K562 (cell line): ENCODE data around the gene GPR33. TPM values are rescaled to one million over a fixed set of nuclear protein-coding genes. Genes with fewer than 3 reads are reported as not detected.

Experiments used
- ATAC-seq: fragments of 200-7000 bp; cut with Tn5 transposase; 3 replicates; pipeline ENCODE4 v1.9.1; 2020; ENCODE audit warnings: moderate library complexity
- BruUV-seq: library from RNA; stranded (reverse); fragments of 400-500 nt; replicated peaks from 2 replicates; lab custom pipeline; 2021; lab: Mats Ljungman, UMichigan
- CTCF ChIA-PET: fragments of 300-600 bp; formaldehyde crosslinking; extraction: SDS; loops from one replicate; lab custom pipeline; 2021; ENCODE audit warnings: low intra/inter-chr PET ratio; lab: Yijun Ruan, JAX
- POLR2A ChIA-PET: fragments of 300-600, 350-650 bp; sonication (Branson Sonifier 250); formaldehyde crosslinking; extraction: SDS; loops from one replicate; lab custom pipeline; 2021; ENCODE audit warnings: antibody characterized with exemption, inconsistent platforms; lab: Yijun Ruan, JAX
- DNase-seq, 4 experiments: peaks; one replicate each; pipeline versions ENCODE4 v3.0.0 to v3.0.0-alpha.2; 2011 to 2018; ENCODE audit warnings: low spot score in 3 of 4, mixed read lengths in 3 of 4; ENCODE audit errors: extremely low read depth in 1 of 4
- FAIRE-seq: peaks from 2 replicates; lab custom pipeline; 2011; peaks lifted over from hg19 to GRCh38; lab: Jason Lieb, UNC
- H2AFZ ChIP-seq: 2 replicates; pipeline ENCODE4 v1.6.0; 2011; ENCODE audit warnings: low read depth, low read length, control low read depth, inconsistent platforms
- H3K27ac ChIP-seq: fragments of 200-600 bp; 3 replicates; pipeline ENCODE4 v1.8.0; 2011; ENCODE audit warnings: low read depth, mild to moderate bottlenecking, control low read depth, inconsistent platforms, low read length, moderate library complexity, mixed read lengths; ENCODE audit errors: extremely low read depth
- H3K27me3 ChIP-seq, 2 experiments: fragments of 300-600 bp in 1 of 2; 2 replicates in 1 of 2; 3 replicates in 1 of 2; pipeline versions ENCODE4 v1.6.0 to v1.8.0; 2011; ENCODE audit warnings: inconsistent platforms in 2 of 2, low read length in 2 of 2, mild to moderate bottlenecking in 1 of 2, mixed read lengths in 1 of 2, moderate library complexity in 1 of 2; ENCODE audit not compliant: control insufficient read depth in 2 of 2, insufficient read depth in 2 of 2
- H3K36me3 ChIP-seq: fragments of 300-600 bp; 3 replicates; pipeline ENCODE4 v1.8.0; 2011; ENCODE audit warnings: mild to moderate bottlenecking, low read length, inconsistent platforms; ENCODE audit not compliant: control insufficient read depth, insufficient read depth
- H3K4me1 ChIP-seq, 2 experiments: fragments of 200-600 bp in 1 of 2; replicated peaks in 1 of 2; 2 replicates in 1 of 2; 3 replicates in 1 of 2; pipeline versions ENCODE4 v1.5.1 to v1.8.0; 2011; ENCODE audit warnings: inconsistent platforms in 2 of 2, low read length in 2 of 2, mild to moderate bottlenecking in 1 of 2, mixed read lengths in 1 of 2, moderate library complexity in 1 of 2; ENCODE audit not compliant: control insufficient read depth in 2 of 2, insufficient read depth in 2 of 2
- H3K4me2 ChIP-seq: 2 replicates; pipeline ENCODE4 v1.6.1; 2011; ENCODE audit warnings: low read length, control low read depth, inconsistent platforms, mixed read lengths; ENCODE audit not compliant: insufficient read depth
- H3K4me3 ChIP-seq: fragments of 200-600 bp; sonication (generic), shearing (Covaris generic); 2 replicates; pipeline ENCODE4 v1.5.1; 2016; ENCODE audit warnings: control low read depth, inconsistent platforms
- H3K79me2 ChIP-seq: fragments of 200-600 bp; 3 replicates; pipeline ENCODE4 v1.8.0; 2011; ENCODE audit warnings: low read length, inconsistent platforms; ENCODE audit not compliant: control insufficient read depth, insufficient read depth
- H3K9ac ChIP-seq, 2 experiments: 2 replicates each; pipeline versions ENCODE4 v1.6.0 to v1.6.1; 2011; ENCODE audit warnings: low read depth in 2 of 2, low read length in 2 of 2, control low read depth in 1 of 2, inconsistent platforms in 1 of 2, mild to moderate bottlenecking in 1 of 2, mixed read lengths in 1 of 2; ENCODE audit not compliant: insufficient read depth in 1 of 2
- H3K9me1 ChIP-seq: one replicate; pipeline ENCODE4 v1.6.0; 2011; ENCODE audit warnings: inconsistent platforms, mild to moderate bottlenecking, low read length, moderate library complexity; ENCODE audit not compliant: control insufficient read depth, insufficient read depth
- H3K9me3 ChIP-seq: replicated peaks from 2 replicates; pipeline ENCODE4 v1.5.1; 2011; ENCODE audit warnings: low read depth, low read length, inconsistent platforms; ENCODE audit not compliant: control insufficient read depth, insufficient read depth
- H4K20me1 ChIP-seq: replicated peaks from 2 replicates; pipeline ENCODE4 v1.6.1; 2011; ENCODE audit warnings: low read length, inconsistent platforms, mixed read lengths; ENCODE audit not compliant: control insufficient read depth, insufficient read depth
- ARID1B ChIP-seq: fragments of 450-650 bp; IDR thresholded peaks from 2 replicates; pipeline ENCODE4 v1.6.1; 2016; ENCODE audit warnings: antibody characterized with exemption, mild to moderate bottlenecking, inconsistent platforms
- CEBPB ChIP-seq: fragments of 450-650 bp; IDR thresholded peaks from 2 replicates; pipeline ENCODE4 v1.6.1; 2016; ENCODE audit warnings: missing genetic modification characterization, missing compliant biosample characterization
- COPS2 ChIP-seq: fragments of 450-650 bp; conservative IDR thresholded peaks from 2 replicates; pipeline ENCODE4 v1.6.1; 2016; ENCODE audit warnings: mild to moderate bottlenecking, moderate library complexity
- HNRNPLL ChIP-seq: fragments of 200-400 bp; formaldehyde crosslinking; IDR thresholded peaks from 2 replicates; pipeline ENCODE4 v1.6.1; 2017; ENCODE audit warnings: low read length, low read depth, mild to moderate bottlenecking; ENCODE audit not compliant: poor library complexity, severe bottlenecking
- SRSF9 ChIP-seq: fragments of 200-400 bp; formaldehyde crosslinking; IDR thresholded peaks from 2 replicates; pipeline ENCODE4 v1.6.1; 2017; ENCODE audit warnings: low read depth, low read length, borderline replicate concordance
- ZNF75A ChIP-seq: fragments of 450-650 bp; formaldehyde crosslinking; IDR thresholded peaks from 2 replicates; pipeline ENCODE4 v1.4.0; 2020; ENCODE audit warnings: mild to moderate bottlenecking
- WGBS: fragments of 100-300 bp; shearing (Covaris generic); methylation state at CpG from one replicate; pipeline ENCODE4 v1.1.6; 2016; ENCODE audit warnings: low coverage, mixed read lengths; ENCODE audit not compliant: insufficient coverage; ENCODE audit errors: missing lambda C conversion rate; 5-methylcytosine and 5-hydroxymethylcytosine counted together
- in situ Hi-C: fragments of 300-500 bp; cut with MboI; formaldehyde crosslinking; loops from 4 replicates; pipeline ENCODE4 v1.15.0; 2018; ENCODE audit warnings: inconsistent platforms, mixed read lengths
- intact Hi-C: fragments of 100-400 bp; cut with micrococcal nuclease; formaldehyde crosslinking; loops from 2 replicates; pipeline ENCODE4 v1.14.2; 2022
- polyA plus RNA-seq, 8 experiments: library from polyadenylated mRNA; depleted of rRNA in 4 of 8; stranded (reverse) in 5 of 8; unstranded in 3 of 8; fragments of >200 nt; fragmentation: Nextera tagmentation in 2 of 8; fragmentation: Illumina TruSeq in 1 of 8; extraction: Ambion mirVana in 2 of 8; extraction: Trizol in 1 of 8; gene quantifications; 2 replicates each; pipeline versions ENCODE4 v1.2.1 to v1.2.3, GENCODE V29; 2011 to 2014; ENCODE audit warnings: inconsistent platforms in 1 of 8, missing spikeins in 1 of 8
- total RNA-seq, 7 experiments: library from RNA; depleted of rRNA in 6 of 7; stranded (reverse); fragments of >200 nt in 6 of 7; fragmentation: Illumina TruSeq in 2 of 7; extraction: Trizol in 2 of 7; gene quantifications; 2 replicates each; pipeline versions ENCODE4 v1.2.1 to v1.2.3, GENCODE V29; 2011 to 2021; ENCODE audit warnings: low replicate concordance in 1 of 7
- TF ChIP-seq, protein P1 (sequence below): fragments of 200-400 bp; formaldehyde crosslinking; IDR thresholded peaks from 2 replicates; pipeline ENCODE4 v1.6.1; 2017; ENCODE audit warnings: mild to moderate bottlenecking, low read depth, low read length, moderate library complexity
- TF ChIP-seq, protein P2 (sequence below): fragments of 200-800 bp; sonication (Bioruptor generic); IDR thresholded peaks from 2 replicates; pipeline ENCODE4 v1.6.1; 2017; ENCODE audit warnings: missing genetic modification characterization, missing compliant biosample characterization
- TF ChIP-seq, protein P3 (sequence below): sonication (generic); formaldehyde crosslinking; IDR thresholded peaks from 2 replicates; pipeline ENCODE4 v1.8.0; 2022; ENCODE audit warnings: missing genetic modification reagents, mild to moderate bottlenecking, moderate library complexity, borderline replicate concordance
- TF ChIP-seq, protein P4 (sequence below), 2 experiments: fragments of 450-650 bp in 1 of 2; sonication (generic) in 1 of 2; formaldehyde crosslinking; conservative IDR thresholded peaks; 2 replicates each; pipeline versions ENCODE4 v1.4.0 to v1.8.1; 2020 to 2022; ENCODE audit warnings: mild to moderate bottlenecking in 1 of 2, missing genetic modification reagents in 1 of 2
- TF ChIP-seq, protein P5 (sequence below): sonication (generic); formaldehyde crosslinking; IDR thresholded peaks from 2 replicates; pipeline ENCODE4 v1.5.0; 2020; ENCODE audit warnings: missing genetic modification reagents
- TF ChIP-seq, protein P6 (sequence below): sonication (generic); formaldehyde crosslinking; IDR thresholded peaks from 2 replicates; pipeline ENCODE4 v1.8.0; 2022; ENCODE audit warnings: missing genetic modification reagents, mild to moderate bottlenecking, borderline replicate concordance

Gene GPR33
- total and polyA plus RNA-seq, 9 of the 15 experiments (the other 6 are each of a cell fraction or from before 2014, with no cell fraction given) = not detected

DNA sequence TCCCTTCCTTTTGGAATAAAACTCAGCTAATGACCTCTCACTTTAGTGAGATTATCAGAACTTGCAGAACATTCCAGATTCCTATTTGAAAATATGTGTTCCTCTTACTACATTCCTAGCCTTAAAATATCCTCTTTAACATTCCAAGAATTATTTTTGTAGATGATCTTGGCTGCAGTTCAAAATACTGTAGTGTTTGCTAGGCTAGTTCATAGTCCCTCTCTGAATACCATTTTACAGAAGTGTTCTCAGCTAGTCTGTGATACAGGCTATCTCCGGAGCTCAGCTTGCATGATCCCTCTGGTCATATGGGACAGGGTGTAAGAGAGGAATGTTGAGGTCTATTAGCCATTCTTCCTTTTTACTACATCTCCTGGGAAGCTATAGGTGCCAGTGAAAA lies 17.6 kb upstream of the GPR33 start:
- intact Hi-C loops (loop anchor here (10.0 kb wide), 1 partner anchor 569 kb away; the partner anchor contains the start of gene ARHGAP5), in situ Hi-C loops (loop anchor here (25.0 kb wide), 1 partner anchor 757 kb away; no protein-coding TSS in a partner anchor)
- ChIA-PET POLR2A (interaction anchor here (0.6 kb wide), 1 partner anchor 152 kb away, joined by 4 read pairs; no protein-coding TSS in a partner anchor), CTCF (no interaction called here)
- Histone ChIP-seq H3K9ac (no peak overlapping the region), H3K4me3 (no peak overlapping the region), H3K27ac (no peak overlapping the region), H3K36me3 (no peaks in the 10 kb centered on the region), H3K4me1 (no peaks in the 10 kb centered on the region), H3K27me3 (no peaks in the 10 kb centered on the region; a peak in 1 of 5 replicates), H3K9me1 (no peaks in the 10 kb centered on the region), H3K79me2 (no peaks in the 10 kb centered on the region), H2AFZ (no peak overlapping the region), H3K9me3 (no peaks in the 10 kb centered on the region), H3K4me2 (no peak overlapping the region), H4K20me1 (no peaks in the 10 kb centered on the region)
- 0% methylated on average over 1 of the region's 1 CpG for WGBS
- FAIRE-seq = no peak
- BruUV-seq = no TSS peak
- ATAC-seq = no peak
- no peak for DNase-seq
- TF ChIP-seq COPS2 (no peak), CEBPB (tag) (no peak), HNRNPLL (no peak), SRSF9 (no peak), ZNF75A (CRISPR knock-in tag) (no peak), ARID1B (no peak)
- TF ChIP-seq, protein P1, sequence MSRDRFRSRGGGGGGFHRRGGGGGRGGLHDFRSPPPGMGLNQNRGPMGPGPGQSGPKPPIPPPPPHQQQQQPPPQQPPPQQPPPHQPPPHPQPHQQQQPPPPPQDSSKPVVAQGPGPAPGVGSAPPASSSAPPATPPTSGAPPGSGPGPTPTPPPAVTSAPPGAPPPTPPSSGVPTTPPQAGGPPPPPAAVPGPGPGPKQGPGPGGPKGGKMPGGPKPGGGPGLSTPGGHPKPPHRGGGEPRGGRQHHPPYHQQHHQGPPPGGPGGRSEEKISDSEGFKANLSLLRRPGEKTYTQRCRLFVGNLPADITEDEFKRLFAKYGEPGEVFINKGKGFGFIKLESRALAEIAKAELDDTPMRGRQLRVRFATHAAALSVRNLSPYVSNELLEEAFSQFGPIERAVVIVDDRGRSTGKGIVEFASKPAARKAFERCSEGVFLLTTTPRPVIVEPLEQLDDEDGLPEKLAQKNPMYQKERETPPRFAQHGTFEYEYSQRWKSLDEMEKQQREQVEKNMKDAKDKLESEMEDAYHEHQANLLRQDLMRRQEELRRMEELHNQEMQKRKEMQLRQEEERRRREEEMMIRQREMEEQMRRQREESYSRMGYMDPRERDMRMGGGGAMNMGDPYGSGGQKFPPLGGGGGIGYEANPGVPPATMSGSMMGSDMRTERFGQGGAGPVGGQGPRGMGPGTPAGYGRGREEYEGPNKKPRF = no peak
- TF ChIP-seq, protein P2, sequence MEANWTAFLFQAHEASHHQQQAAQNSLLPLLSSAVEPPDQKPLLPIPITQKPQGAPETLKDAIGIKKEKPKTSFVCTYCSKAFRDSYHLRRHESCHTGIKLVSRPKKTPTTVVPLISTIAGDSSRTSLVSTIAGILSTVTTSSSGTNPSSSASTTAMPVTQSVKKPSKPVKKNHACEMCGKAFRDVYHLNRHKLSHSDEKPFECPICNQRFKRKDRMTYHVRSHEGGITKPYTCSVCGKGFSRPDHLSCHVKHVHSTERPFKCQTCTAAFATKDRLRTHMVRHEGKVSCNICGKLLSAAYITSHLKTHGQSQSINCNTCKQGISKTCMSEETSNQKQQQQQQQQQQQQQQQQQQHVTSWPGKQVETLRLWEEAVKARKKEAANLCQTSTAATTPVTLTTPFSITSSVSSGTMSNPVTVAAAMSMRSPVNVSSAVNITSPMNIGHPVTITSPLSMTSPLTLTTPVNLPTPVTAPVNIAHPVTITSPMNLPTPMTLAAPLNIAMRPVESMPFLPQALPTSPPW = no peak
- TF ChIP-seq, protein P3, sequence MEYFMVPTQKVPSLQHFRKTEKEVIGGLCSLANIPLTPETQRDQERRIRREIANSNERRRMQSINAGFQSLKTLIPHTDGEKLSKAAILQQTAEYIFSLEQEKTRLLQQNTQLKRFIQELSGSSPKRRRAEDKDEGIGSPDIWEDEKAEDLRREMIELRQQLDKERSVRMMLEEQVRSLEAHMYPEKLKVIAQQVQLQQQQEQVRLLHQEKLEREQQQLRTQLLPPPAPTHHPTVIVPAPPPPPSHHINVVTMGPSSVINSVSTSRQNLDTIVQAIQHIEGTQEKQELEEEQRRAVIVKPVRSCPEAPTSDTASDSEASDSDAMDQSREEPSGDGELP = no peak
- TF ChIP-seq, protein P4, sequence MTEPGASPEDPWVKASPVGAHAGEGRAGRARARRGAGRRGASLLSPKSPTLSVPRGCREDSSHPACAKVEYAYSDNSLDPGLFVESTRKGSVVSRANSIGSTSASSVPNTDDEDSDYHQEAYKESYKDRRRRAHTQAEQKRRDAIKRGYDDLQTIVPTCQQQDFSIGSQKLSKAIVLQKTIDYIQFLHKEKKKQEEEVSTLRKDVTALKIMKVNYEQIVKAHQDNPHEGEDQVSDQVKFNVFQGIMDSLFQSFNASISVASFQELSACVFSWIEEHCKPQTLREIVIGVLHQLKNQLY (CRISPR knock-in tag; conservative IDR thresholded peaks at IDR 0.05) = no peak
- TF ChIP-seq, protein P5, sequence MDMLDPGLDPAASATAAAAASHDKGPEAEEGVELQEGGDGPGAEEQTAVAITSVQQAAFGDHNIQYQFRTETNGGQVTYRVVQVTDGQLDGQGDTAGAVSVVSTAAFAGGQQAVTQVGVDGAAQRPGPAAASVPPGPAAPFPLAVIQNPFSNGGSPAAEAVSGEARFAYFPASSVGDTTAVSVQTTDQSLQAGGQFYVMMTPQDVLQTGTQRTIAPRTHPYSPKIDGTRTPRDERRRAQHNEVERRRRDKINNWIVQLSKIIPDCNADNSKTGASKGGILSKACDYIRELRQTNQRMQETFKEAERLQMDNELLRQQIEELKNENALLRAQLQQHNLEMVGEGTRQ (CRISPR knock-in tag) = no peak
- TF ChIP-seq, protein P6, sequence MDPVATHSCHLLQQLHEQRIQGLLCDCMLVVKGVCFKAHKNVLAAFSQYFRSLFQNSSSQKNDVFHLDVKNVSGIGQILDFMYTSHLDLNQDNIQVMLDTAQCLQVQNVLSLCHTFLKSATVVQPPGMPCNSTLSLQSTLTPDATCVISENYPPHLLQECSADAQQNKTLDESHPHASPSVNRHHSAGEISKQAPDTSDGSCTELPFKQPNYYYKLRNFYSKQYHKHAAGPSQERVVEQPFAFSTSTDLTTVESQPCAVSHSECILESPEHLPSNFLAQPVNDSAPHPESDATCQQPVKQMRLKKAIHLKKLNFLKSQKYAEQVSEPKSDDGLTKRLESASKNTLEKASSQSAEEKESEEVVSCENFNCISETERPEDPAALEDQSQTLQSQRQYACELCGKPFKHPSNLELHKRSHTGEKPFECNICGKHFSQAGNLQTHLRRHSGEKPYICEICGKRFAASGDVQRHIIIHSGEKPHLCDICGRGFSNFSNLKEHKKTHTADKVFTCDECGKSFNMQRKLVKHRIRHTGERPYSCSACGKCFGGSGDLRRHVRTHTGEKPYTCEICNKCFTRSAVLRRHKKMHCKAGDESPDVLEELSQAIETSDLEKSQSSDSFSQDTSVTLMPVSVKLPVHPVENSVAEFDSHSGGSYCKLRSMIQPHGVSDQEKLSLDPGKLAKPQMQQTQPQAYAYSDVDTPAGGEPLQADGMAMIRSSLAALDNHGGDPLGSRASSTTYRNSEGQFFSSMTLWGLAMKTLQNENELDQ (CRISPR knock-in tag) = no peak
